ENCODE measurements around the gene U2AF1L4.

The U2AF1L4 gene

DNA sequence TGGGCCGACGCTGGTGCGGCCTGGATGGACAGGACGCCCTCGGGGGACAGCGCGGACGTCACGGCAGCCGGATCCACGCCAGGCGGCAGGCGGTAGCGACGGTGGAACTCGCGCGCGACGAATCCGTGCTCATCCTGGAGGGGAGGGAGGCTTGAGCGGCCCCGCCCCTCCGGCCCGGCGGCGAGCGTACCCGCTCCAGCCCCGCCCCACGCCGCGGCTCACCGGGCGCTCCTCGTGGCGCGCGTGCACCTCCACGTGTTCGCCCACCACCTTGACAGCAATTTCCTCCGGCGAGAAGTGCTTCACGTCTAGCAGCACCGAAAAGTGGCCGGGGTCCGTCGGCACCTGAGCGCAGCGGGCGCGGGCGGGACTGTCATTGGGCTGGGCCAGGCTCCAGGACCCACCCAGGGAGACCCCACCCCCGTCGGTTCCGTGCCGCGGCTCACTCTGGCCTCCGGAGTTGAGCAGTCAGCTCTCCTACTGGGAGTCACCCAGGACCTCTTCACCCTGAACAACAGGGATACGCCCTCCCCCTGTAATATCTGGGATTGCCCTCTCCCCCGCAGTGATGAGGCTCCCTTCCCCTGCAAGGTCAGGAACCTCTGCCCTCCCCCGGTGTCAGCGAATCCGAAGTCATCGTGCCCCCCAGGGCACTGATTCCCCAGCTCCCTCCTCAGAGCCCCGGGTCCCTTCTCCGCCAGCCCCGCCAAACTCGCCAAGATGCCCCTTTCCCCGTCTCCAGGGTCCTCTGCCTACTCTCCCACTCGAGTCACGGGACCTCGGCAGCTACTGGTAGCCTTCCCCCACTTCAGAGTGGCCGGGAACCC is 10.5 kb upstream of the U2AF1L4 start:
- ChIA-PET POLR2A (interaction anchor here (0.5 kb wide), 1 partner anchor 77 kb away, joined by 3 read pairs; no protein-coding TSS in a partner anchor), CTCF (interaction anchor here (1.7 kb wide), 1 partner anchor 12 kb away, joined by 4 read pairs; no protein-coding TSS in a partner anchor)

DNA sequence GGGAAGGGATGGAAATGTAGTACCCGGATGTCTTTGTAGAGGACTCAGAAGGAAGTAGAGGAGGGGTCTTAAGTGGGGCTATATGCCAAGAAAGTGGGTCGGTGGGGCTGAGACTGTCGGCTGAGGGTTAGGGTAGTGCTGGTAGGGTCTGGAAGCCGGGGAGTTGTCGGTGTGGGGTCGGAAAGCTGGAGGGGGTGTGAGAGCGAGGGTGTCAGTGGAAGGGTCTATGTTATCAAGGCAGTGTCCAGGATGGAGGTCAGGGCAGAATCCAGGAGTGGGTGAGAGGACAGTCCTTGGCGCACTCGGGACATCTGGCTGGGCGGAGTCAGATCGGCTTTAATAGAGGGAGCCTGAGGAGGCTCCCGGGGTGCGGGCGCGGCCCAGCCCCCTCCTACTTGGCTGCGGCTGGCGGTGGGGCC is 9.9 kb upstream of the U2AF1L4 start:
- H3K36me3 ChIP-seq (ENCODE audit: control insufficient read depth in 4 of 4, insufficient read depth in 4 of 4, low read length in 3 of 4) = peaks cover 0 to 28% (median 21%) of the 10 kb centered on the region in 4 experiments
- peak overlapping the region in 3 of 7 experiments; percentile 8 to 43 (median 10) for H3K4me3 ChIP-seq (ENCODE audit: control insufficient read depth in 1 of 7, extremely low read depth in 1 of 7, insufficient read depth in 4 of 7, low read depth in 2 of 7, low read length in 6 of 7)
- no peak for DNase-seq
- CTCF ChIA-PET = interaction anchor here (1.7 kb wide), 1 partner anchor 11 kb away, joined by 4 read pairs; no protein-coding TSS in a partner anchor
- H3K27ac ChIP-seq (ENCODE audit: insufficient read depth in 1 of 2, low read depth in 1 of 2, low read length in 2 of 2, poor library complexity in 1 of 2, severe bottlenecking in 2 of 2) = no peak overlapping the region
- POLR2A ChIA-PET = interaction anchor here (0.5 kb wide), 1 partner anchor 76 kb away, joined by 3 read pairs; no protein-coding TSS in a partner anchor
- no peaks in the 10 kb centered on the region for H3K9me3 ChIP-seq (ENCODE audit: control extremely low read depth in 1 of 5, control insufficient read depth in 4 of 5, insufficient read depth in 2 of 5, low read depth in 1 of 5, low read length in 4 of 5)
- H3K4me1 ChIP-seq (ENCODE audit: control extremely low read depth in 1 of 4, control insufficient read depth in 4 of 4, insufficient read depth in 4 of 4, low read length in 3 of 4) = peaks cover 2 to 35% (median 27%) of the 10 kb centered on the region in 4 experiments
- WGBS (ENCODE audit: insufficient coverage) = 67% methylated on average over 17 of the region's 17 CpGs
- H3K27me3 ChIP-seq (replicated peaks in 2 of 5; ENCODE audit: control insufficient read depth in 4 of 5, insufficient read depth in 5 of 5, low read length in 4 of 5) = peaks cover 0 to 37% (median 0%) of the 10 kb centered on the region in 5 experiments

More for the DNA sequence above, 10.5 kb upstream of the U2AF1L4 start:
- H3K4me1 ChIP-seq (ENCODE audit: control extremely low read depth in 1 of 4, control insufficient read depth in 4 of 4, insufficient read depth in 4 of 4, low read length in 3 of 4) = peaks cover 2 to 35% (median 27%) of the 10 kb centered on the region in 4 experiments
- H3K4me3 ChIP-seq (ENCODE audit: control insufficient read depth in 1 of 7, extremely low read depth in 1 of 7, insufficient read depth in 4 of 7, low read depth in 2 of 7, low read length in 6 of 7) = peak overlapping the region in 3 of 7 experiments; percentile 43 to 100 (median 99)
- H3K27ac ChIP-seq (ENCODE audit: insufficient read depth in 1 of 2, low read depth in 1 of 2, low read length in 2 of 2, poor library complexity in 1 of 2, severe bottlenecking in 2 of 2) = no peak overlapping the region
- peaks cover 0 to 37% (median 0%) of the 10 kb centered on the region in 5 experiments for H3K27me3 ChIP-seq (replicated peaks in 2 of 5; ENCODE audit: control insufficient read depth in 4 of 5, insufficient read depth in 5 of 5, low read length in 4 of 5)
- peak in 2 of 3 donors; percentile 46 to 56 for DNase-seq
- H3K36me3 ChIP-seq (ENCODE audit: control insufficient read depth in 4 of 4, insufficient read depth in 4 of 4, low read length in 3 of 4) = peaks cover 0 to 30% (median 22%) of the 10 kb centered on the region in 4 experiments
- 29% methylated on average over 73 of the region's 74 CpGs for WGBS (ENCODE audit: insufficient coverage)
- H3K9me3 ChIP-seq (ENCODE audit: control extremely low read depth in 1 of 5, control insufficient read depth in 4 of 5, insufficient read depth in 2 of 5, low read depth in 1 of 5, low read length in 4 of 5) = peaks cover 0 to under 1% (median 0%) of the 10 kb centered on the region in 5 experiments

DNA sequence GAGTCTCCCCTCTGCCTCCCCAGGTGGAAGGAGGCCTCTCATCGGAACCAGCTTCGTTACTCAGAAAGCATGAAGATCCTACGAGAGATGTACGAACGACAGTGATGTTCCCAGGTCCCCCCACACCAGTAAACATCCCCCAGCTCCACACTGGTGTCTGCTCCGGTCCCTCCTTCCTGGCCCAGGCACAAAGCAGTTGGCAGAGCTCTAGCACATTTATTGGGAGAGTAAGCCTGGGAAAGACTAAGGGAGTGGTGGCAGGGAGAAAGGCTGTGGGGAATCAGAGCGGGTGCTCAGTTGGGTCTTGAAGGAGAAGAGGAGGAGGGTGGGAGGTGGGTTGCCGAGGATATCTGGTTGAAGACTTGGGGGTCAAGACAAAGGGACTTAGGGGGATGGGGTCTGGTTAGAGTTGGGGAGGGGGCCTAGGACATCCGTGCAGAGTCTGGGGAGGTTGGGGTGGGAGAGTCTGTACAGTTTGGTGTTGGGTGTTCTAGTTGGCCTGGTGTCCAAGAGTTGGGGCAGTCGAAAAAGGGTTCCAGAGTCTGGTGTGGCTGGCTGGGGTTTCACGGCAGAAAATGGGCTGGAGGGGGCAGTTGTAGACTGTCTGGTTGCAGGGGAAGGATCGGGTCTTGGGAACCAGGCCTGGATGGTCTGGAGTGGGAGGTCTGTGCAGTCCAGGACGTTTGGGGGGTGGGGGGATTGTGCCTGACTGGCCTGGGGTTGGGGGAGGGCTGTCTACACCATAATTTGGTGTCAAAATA is 9.3 kb upstream of the U2AF1L4 start:
- H3K27ac ChIP-seq (ENCODE audit: insufficient read depth in 1 of 2, low read depth in 1 of 2, low read length in 2 of 2, poor library complexity in 1 of 2, severe bottlenecking in 2 of 2) = no peak overlapping the region
- H3K27me3 ChIP-seq (replicated peaks in 2 of 5; ENCODE audit: control insufficient read depth in 4 of 5, insufficient read depth in 5 of 5, low read length in 4 of 5) = peaks cover 0 to 37% (median 0%) of the 10 kb centered on the region in 5 experiments
- H3K9me3 ChIP-seq (ENCODE audit: control extremely low read depth in 1 of 5, control insufficient read depth in 4 of 5, insufficient read depth in 2 of 5, low read depth in 1 of 5, low read length in 4 of 5) = no peaks in the 10 kb centered on the region
- DNase-seq = no peak
- 97% methylated on average over 9 of the region's 13 CpGs for WGBS (ENCODE audit: insufficient coverage)
- ChIA-PET POLR2A (no interaction called here), CTCF (no interaction called here)
- H3K4me1 ChIP-seq (ENCODE audit: control extremely low read depth in 1 of 4, control insufficient read depth in 4 of 4, insufficient read depth in 4 of 4, low read length in 3 of 4) = peaks cover 2 to 35% (median 27%) of the 10 kb centered on the region in 4 experiments
- H3K4me3 ChIP-seq (ENCODE audit: control insufficient read depth in 1 of 7, extremely low read depth in 1 of 7, insufficient read depth in 4 of 7, low read depth in 2 of 7, low read length in 6 of 7) = no peak overlapping the region
- peaks cover 0 to 28% (median 21%) of the 10 kb centered on the region in 4 experiments for H3K36me3 ChIP-seq (ENCODE audit: control insufficient read depth in 4 of 4, insufficient read depth in 4 of 4, low read length in 3 of 4)

DNA sequence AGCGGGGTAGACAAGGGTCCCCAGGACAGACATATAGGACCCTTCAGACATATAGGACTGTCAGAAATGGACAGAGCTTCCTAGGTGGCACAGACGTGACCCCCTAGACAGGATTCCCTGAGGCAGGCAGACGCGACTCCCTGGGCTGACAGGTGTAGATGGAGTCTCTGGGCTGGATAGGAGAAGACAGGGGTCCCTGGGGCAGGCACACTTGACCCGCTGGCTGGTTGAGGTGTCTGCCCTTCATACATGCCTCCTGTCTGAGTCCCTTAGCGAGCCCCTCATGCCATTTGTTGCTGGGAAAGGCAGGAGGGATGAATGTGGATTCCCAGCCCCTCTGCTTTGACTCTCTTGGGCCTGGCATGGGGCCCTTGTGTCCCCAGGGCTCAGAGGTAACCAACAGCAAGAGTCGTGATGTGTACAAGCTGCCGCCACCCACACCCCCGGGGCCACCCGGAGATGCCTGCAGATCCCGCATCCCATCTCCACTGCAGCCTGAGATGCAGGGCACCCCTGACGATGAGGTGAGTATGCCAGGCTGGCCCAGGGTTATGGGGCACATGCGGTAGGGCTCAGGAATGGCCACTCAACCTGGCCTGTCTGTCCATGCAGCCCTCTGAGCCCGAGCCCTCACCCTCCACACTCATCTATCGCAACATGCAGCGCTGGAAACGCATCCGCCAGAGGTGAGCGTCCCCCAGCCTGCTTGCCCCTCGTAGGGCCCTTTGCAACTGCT is 8.6 kb upstream of the U2AF1L4 start:
- Histone ChIP-seq H3K36me3 (ENCODE audit: control insufficient read depth in 4 of 4, insufficient read depth in 4 of 4, low read length in 3 of 4) (peaks cover 0 to 28% (median 21%) of the 10 kb centered on the region in 4 experiments), H3K27me3 (replicated peaks in 2 of 5; ENCODE audit: control insufficient read depth in 4 of 5, insufficient read depth in 5 of 5, low read length in 4 of 5) (peaks cover 0 to 37% (median 0%) of the 10 kb centered on the region in 5 experiments), H3K27ac (ENCODE audit: insufficient read depth in 1 of 2, low read depth in 1 of 2, low read length in 2 of 2, poor library complexity in 1 of 2, severe bottlenecking in 2 of 2) (no peak overlapping the region), H3K9me3 (ENCODE audit: control extremely low read depth in 1 of 5, control insufficient read depth in 4 of 5, insufficient read depth in 2 of 5, low read depth in 1 of 5, low read length in 4 of 5) (no peaks in the 10 kb centered on the region), H3K4me1 (ENCODE audit: control extremely low read depth in 1 of 4, control insufficient read depth in 4 of 4, insufficient read depth in 4 of 4, low read length in 3 of 4) (peaks cover 6 to 36% (median 28%) of the 10 kb centered on the region in 4 experiments), H3K4me3 (ENCODE audit: control insufficient read depth in 1 of 7, extremely low read depth in 1 of 7, insufficient read depth in 4 of 7, low read depth in 2 of 7, low read length in 6 of 7) (no peak overlapping the region)
- CTCF ChIA-PET = no interaction called here
- POLR2A ChIA-PET = no interaction called here
- DNase-seq = no peak
- WGBS (ENCODE audit: insufficient coverage) = 97% methylated on average over 19 of the region's 20 CpGs

DNA sequence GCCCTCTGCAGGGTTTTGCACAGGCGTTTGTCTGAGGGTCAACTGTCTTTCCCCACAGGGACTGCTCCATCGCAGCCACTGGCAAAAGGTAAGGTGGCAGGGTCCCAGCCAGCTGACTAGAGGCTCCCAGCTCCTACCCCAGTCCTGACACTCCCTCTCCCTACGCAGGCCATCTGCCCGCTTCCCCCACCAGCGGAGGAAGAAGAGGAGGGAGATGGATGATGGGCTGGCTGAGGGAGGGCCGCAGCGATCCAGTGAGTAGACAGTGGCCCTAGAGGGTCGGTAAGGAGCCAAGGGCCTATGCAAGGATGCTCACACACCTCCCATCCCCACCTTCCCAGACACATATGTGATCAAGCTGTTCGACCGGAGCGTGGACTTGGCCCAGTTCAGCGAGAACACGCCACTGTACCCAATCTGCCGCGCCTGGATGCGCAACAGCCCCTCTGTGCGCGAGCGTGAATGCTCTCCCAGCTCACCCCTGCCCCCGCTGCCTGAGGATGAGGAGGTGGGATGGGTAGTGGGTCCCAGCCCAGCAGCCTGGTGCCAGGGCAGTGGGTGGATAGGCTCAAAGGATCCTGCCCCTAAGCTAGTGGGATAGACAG is 7.6 kb upstream of the U2AF1L4 start:
- Histone ChIP-seq H3K4me1 (ENCODE audit: control extremely low read depth in 1 of 4, control insufficient read depth in 4 of 4, insufficient read depth in 4 of 4, low read length in 3 of 4) (peaks cover 7 to 40% (median 29%) of the 10 kb centered on the region in 4 experiments), H3K27me3 (replicated peaks in 2 of 5; ENCODE audit: control insufficient read depth in 4 of 5, insufficient read depth in 5 of 5, low read length in 4 of 5) (peaks cover 0 to 37% (median 0%) of the 10 kb centered on the region in 5 experiments), H3K36me3 (ENCODE audit: control insufficient read depth in 4 of 4, insufficient read depth in 4 of 4, low read length in 3 of 4) (peaks cover 0 to 28% (median 21%) of the 10 kb centered on the region in 4 experiments), H3K27ac (ENCODE audit: insufficient read depth in 1 of 2, low read depth in 1 of 2, low read length in 2 of 2, poor library complexity in 1 of 2, severe bottlenecking in 2 of 2) (no peak overlapping the region), H3K9me3 (ENCODE audit: control extremely low read depth in 1 of 5, control insufficient read depth in 4 of 5, insufficient read depth in 2 of 5, low read depth in 1 of 5, low read length in 4 of 5) (no peaks in the 10 kb centered on the region), H3K4me3 (ENCODE audit: control insufficient read depth in 1 of 7, extremely low read depth in 1 of 7, insufficient read depth in 4 of 7, low read depth in 2 of 7, low read length in 6 of 7) (no peak overlapping the region)
- WGBS (ENCODE audit: insufficient coverage) = 95% methylated on average over 10 of the region's 20 CpGs
- DNase-seq = no peak
- ChIA-PET CTCF (interaction anchor here (0.6 kb wide), 1 partner anchor 9 kb away, joined by 4 read pairs; no protein-coding TSS in a partner anchor), POLR2A (no interaction called here)

Data from common myeloid progenitor, CD34-positive (primary cell).